Stimulated activated naive CD8-positive, alpha-beta T cell treated with anti-CD3 and anti-CD28 coated beads, Interleukin-15, Interleukin-2, amounts not matched to agents 100 ng/mL and 50 ng/mL, for 24 hours (primary cell): ENCODE results near the gene HELZ.
"Not testable (repeated sequence)": the region's sequence is repeated elsewhere in the genome, so short reads cannot be mapped to it uniquely, and the experiment has no call there.

Source experiments
- H3K27ac Mint-ChIP-seq: one replicate; pipeline ENCODE4 v1.8.0; 2021; ENCODE audit warnings: mild to moderate bottlenecking, mixed read lengths
- H3K27me3 Mint-ChIP-seq: one replicate; pipeline ENCODE4 v1.8.0; 2021; ENCODE audit warnings: mixed read lengths
- H3K36me3 Mint-ChIP-seq: one replicate; pipeline ENCODE4 v1.8.0; 2021; ENCODE audit warnings: low read depth, mixed read lengths
- H3K4me1 Mint-ChIP-seq: one replicate; pipeline ENCODE4 v1.8.0; 2021; ENCODE audit warnings: low read depth, mixed read lengths
- H3K4me3 Mint-ChIP-seq: one replicate; pipeline ENCODE4 v1.8.0; 2021; ENCODE audit warnings: mild to moderate bottlenecking, mixed read lengths
- H3K9me3 Mint-ChIP-seq: one replicate; pipeline ENCODE4 v1.8.0; 2021; ENCODE audit warnings: mixed read lengths

The HELZ gene

GRCh38 chr17:67052720-67053437 is 192.1 kb downstream of the HELZ start:
- Mint-ChIP-seq H3K27me3 (no peaks in the 10 kb centered on the region), H3K4me3 (no peak overlapping the region), H3K36me3 (peaks cover 7% of the 10 kb centered on the region), H3K4me1 (no peaks in the 10 kb centered on the region), H3K27ac (no peak overlapping the region), H3K9me3 (peaks cover 11% of the 10 kb centered on the region)

- Mint-ChIP-seq H3K4me3 (no peak overlapping the region), H3K4me1 (no peaks in the 10 kb centered on the region), H3K9me3 (peaks cover 14% of the 10 kb centered on the region), H3K36me3 (peaks cover 9% of the 10 kb centered on the region), H3K27ac (no peak overlapping the region), H3K27me3 (no peaks in the 10 kb centered on the region)
Observed at GRCh38 chr17:67051837-67052236, 193.2 kb downstream of the HELZ start.

- Mint-ChIP-seq H3K27ac (no peak overlapping the region), H3K27me3 (no peaks in the 10 kb centered on the region), H3K36me3 (peaks cover 9% of the 10 kb centered on the region), H3K4me3 (no peak overlapping the region), H3K4me1 (no peaks in the 10 kb centered on the region), H3K9me3 (peaks cover 15% of the 10 kb centered on the region)
Observed at GRCh38 chr17:67051155-67051538, 193.8 kb downstream of the HELZ start.

GRCh38 chr17:67050471-67051154 is 194.4 kb downstream of the HELZ start:
- peaks cover 9% of the 10 kb centered on the region for H3K36me3 Mint-ChIP-seq
- H3K27ac Mint-ChIP-seq: no peak overlapping the region
- H3K27me3 Mint-ChIP-seq: no peaks in the 10 kb centered on the region
- no peak overlapping the region for H3K4me3 Mint-ChIP-seq
- H3K9me3 Mint-ChIP-seq: peaks cover 15% of the 10 kb centered on the region
- H3K4me1 Mint-ChIP-seq: no peaks in the 10 kb centered on the region

- Mint-ChIP-seq H3K27me3 (no peaks in the 10 kb centered on the region), H3K9me3 (peaks cover 15% of the 10 kb centered on the region), H3K4me3 (no peak overlapping the region), H3K36me3 (peaks cover 9% of the 10 kb centered on the region), H3K27ac (no peak overlapping the region), H3K4me1 (no peaks in the 10 kb centered on the region)
Observed at GRCh38 chr17:67050066-67050465, 194.9 kb downstream of the HELZ start.

GRCh38 chr17:67049025-67049739 is 195.8 kb downstream of the HELZ start:
- H3K36me3 Mint-ChIP-seq: peaks cover 9% of the 10 kb centered on the region
- peaks cover 15% of the 10 kb centered on the region for H3K9me3 Mint-ChIP-seq
- H3K27me3 Mint-ChIP-seq: no peaks in the 10 kb centered on the region
- H3K4me1 Mint-ChIP-seq: no peaks in the 10 kb centered on the region
- no peak overlapping the region for H3K4me3 Mint-ChIP-seq
- no peak overlapping the region for H3K27ac Mint-ChIP-seq

- Mint-ChIP-seq H3K27me3 (no peaks in the 10 kb centered on the region), H3K36me3 (peaks cover 9% of the 10 kb centered on the region), H3K4me3 (no peak overlapping the region), H3K9me3 (peaks cover 15% of the 10 kb centered on the region), H3K4me1 (no peaks in the 10 kb centered on the region), H3K27ac (no peak overlapping the region)
Observed at GRCh38 chr17:67047382-67047781, 197.6 kb downstream of the HELZ start.

GRCh38 chr17:67046398-67046797 is 198.6 kb downstream of the HELZ start:
- H3K27me3 Mint-ChIP-seq: no peaks in the 10 kb centered on the region
- no peak overlapping the region for H3K27ac Mint-ChIP-seq
- peaks cover 15% of the 10 kb centered on the region for H3K9me3 Mint-ChIP-seq
- H3K36me3 Mint-ChIP-seq: peaks cover 9% of the 10 kb centered on the region
- no peaks in the 10 kb centered on the region for H3K4me1 Mint-ChIP-seq
- H3K4me3 Mint-ChIP-seq: no peak overlapping the region

GRCh38 chr17:67044940-67045339 is 200.1 kb downstream of the HELZ start:
- H3K4me1 Mint-ChIP-seq: no peaks in the 10 kb centered on the region
- no peak overlapping the region for H3K27ac Mint-ChIP-seq
- H3K9me3 Mint-ChIP-seq: peaks cover 15% of the 10 kb centered on the region
- peaks cover 9% of the 10 kb centered on the region for H3K36me3 Mint-ChIP-seq
- H3K27me3 Mint-ChIP-seq: no peaks in the 10 kb centered on the region
- no peak overlapping the region for H3K4me3 Mint-ChIP-seq

- no peak within 1 kb of the TSS for H3K4me3 Mint-ChIP-seq
- H3K9me3 Mint-ChIP-seq: peaks cover 11% of the 10 kb centered on the region
- H3K27me3 Mint-ChIP-seq: no peaks in the 10 kb centered on the region
- no peaks in the 10 kb centered on the region for H3K4me1 Mint-ChIP-seq
- H3K27ac Mint-ChIP-seq: no peak within 1 kb of the TSS
- peaks cover 9% of the 10 kb centered on the region for H3K36me3 Mint-ChIP-seq
Observed at GRCh38 chr17:67044016-67044772, 200.8 kb downstream of the HELZ start, which contains the start of gene CACNG1. Gene CACNG1, plus strand, starts transcription at chr17:67044554. Its CDS starts 107 bp downstream, at chr17:67044661.

- no peaks in the 10 kb centered on the region for H3K27me3 Mint-ChIP-seq
- no peaks in the 10 kb centered on the region for H3K4me1 Mint-ChIP-seq
- peaks cover 4% of the 10 kb centered on the region for H3K36me3 Mint-ChIP-seq
- no peak overlapping the region for H3K4me3 Mint-ChIP-seq
- H3K9me3 Mint-ChIP-seq: peaks cover 4% of the 10 kb centered on the region
- no peak overlapping the region for H3K27ac Mint-ChIP-seq
Observed at GRCh38 chr17:67043283-67043682, 201.7 kb downstream of the HELZ start.

- Mint-ChIP-seq H3K27me3 (peaks cover 4% of the 10 kb centered on the region), H3K36me3 (no peaks in the 10 kb centered on the region), H3K4me1 (no peaks in the 10 kb centered on the region), H3K4me3 (no peak overlapping the region), H3K9me3 (peaks cover 4% of the 10 kb centered on the region), H3K27ac (no peak overlapping the region)
Observed at GRCh38 chr17:67041941-67042899, 202.8 kb downstream of the HELZ start.

GRCh38 chr17:67041531-67041930 is 203.5 kb downstream of the HELZ start:
- Mint-ChIP-seq H3K9me3 (no peaks in the 10 kb centered on the region), H3K36me3 (no peaks in the 10 kb centered on the region), H3K4me3 (no peak overlapping the region), H3K27ac (no peak overlapping the region), H3K4me1 (peaks cover 1% of the 10 kb centered on the region), H3K27me3 (peaks cover 4% of the 10 kb centered on the region)

GRCh38 chr17:67041119-67041518 is 203.9 kb downstream of the HELZ start:
- not testable (repeated sequence) for H3K4me3 Mint-ChIP-seq, H3K9me3 Mint-ChIP-seq, H3K27ac Mint-ChIP-seq, H3K4me1 Mint-ChIP-seq, H3K36me3 Mint-ChIP-seq, H3K27me3 Mint-ChIP-seq
